GM18868 (cell line): ENCODE measurements around the gene PPHLN1.
A peak's percentile ranks its signal among the peaks of the same experiment; 100 is the strongest.

Experiments used
- ATAC-seq: cut with Tn5 transposase; IDR thresholded peaks from one replicate; pipeline ENCODE4 v1.9.1; 2021; ENCODE audit warnings: mild to moderate bottlenecking, moderate library complexity; ENCODE audit not compliant: unreplicated experiment

The PPHLN1 gene

GRCh38 chr12:42428850-42429249 lies 102.9 kb downstream of the PPHLN1 start:
- ATAC-seq: no peak

GRCh38 chr12:42432517-42433140 lies 106.7 kb downstream of the PPHLN1 start:
- ATAC-seq: no peak

- ATAC-seq: no peak
Observed at GRCh38 chr12:42440608-42441007, 114.6 kb downstream of the PPHLN1 start.

GRCh38 chr12:42442311-42442759 lies 116.4 kb downstream of the PPHLN1 start:
- ATAC-seq: no peak

- ATAC-seq: no peak
Observed at GRCh38 chr12:42442888-42443287, 116.9 kb downstream of the PPHLN1 start.

GRCh38 chr12:42444192-42444943 lies 118.4 kb downstream of the PPHLN1 start:
- ATAC-seq: no peak

GRCh38 chr12:42445891-42446290 lies 119.9 kb downstream of the PPHLN1 start:
- no peak for ATAC-seq

GRCh38 chr12:42446761-42447160 lies 120.8 kb downstream of the PPHLN1 start:
- ATAC-seq: no peak

- no peak for ATAC-seq
Observed at GRCh38 chr12:42447371-42447786, 121.4 kb downstream of the PPHLN1 start.

GRCh38 chr12:42448841-42449240 lies 122.9 kb downstream of the PPHLN1 start:
- no peak for ATAC-seq

- no peak for ATAC-seq
Observed at GRCh38 chr12:42450248-42450647, 124.3 kb downstream of the PPHLN1 start.

GRCh38 chr12:42458575-42458974 lies 132.6 kb downstream of the PPHLN1 start:
- ATAC-seq: no peak

- ATAC-seq: no peak
Observed at GRCh38 chr12:42459336-42459847, 133.4 kb downstream of the PPHLN1 start.

GRCh38 chr12:42462486-42462885 lies 136.5 kb downstream of the PPHLN1 start:
- ATAC-seq: no peak

- no peak for ATAC-seq
Observed at GRCh38 chr12:42463671-42464070, 137.7 kb downstream of the PPHLN1 start.

- ATAC-seq: peak; percentile 22
Observed at GRCh38 chr12:42468341-42468821, 142.4 kb downstream of the PPHLN1 start.

GRCh38 chr12:42468921-42469320 lies 143.0 kb downstream of the PPHLN1 start:
- ATAC-seq: peak; percentile 6

- peak; percentile 95 for ATAC-seq
Observed at GRCh38 chr12:42469355-42470175, 143.6 kb downstream of the PPHLN1 start.

- ATAC-seq: no peak
Observed at GRCh38 chr12:42472376-42472775, 146.4 kb downstream of the PPHLN1 start.

GRCh38 chr12:42473130-42473529 lies 147.2 kb downstream of the PPHLN1 start:
- ATAC-seq: no peak

GRCh38 chr12:42473561-42473960 lies 147.6 kb downstream of the PPHLN1 start:
- ATAC-seq: no peak
